T-helper 17 cell (primary cell): ENCODE results near the gene ATMIN. TPM values are rescaled to one million over a fixed set of nuclear protein-coding genes. Genes with fewer than 3 reads are reported as not detected.

ENCODE experiments used
- ATAC-seq: fragments of 150-1000 bp; cut with Tn5 transposase; 2 replicates; pipeline ENCODE4 v1.10.0; 2021; ENCODE audit warnings: mild to moderate bottlenecking, moderate library complexity
- DNase-seq, 3 donors: peaks; one replicate each; pipeline versions ENCODE4 v3.0.0 to v3.0.0-alpha.2; 2020 to 2021
- H3K9me3 ChIP-seq: one replicate; pipeline ENCODE4 v1.7.0; 2013; ENCODE audit warnings: low read length, mild to moderate bottlenecking; ENCODE audit not compliant: control insufficient read depth, poor library complexity, severe bottlenecking
- H3K27ac Mint-ChIP-seq: one replicate; pipeline ENCODE4 v1.8.0; 2022; ENCODE audit warnings: mild to moderate bottlenecking, moderate library complexity, mixed read lengths
- H3K27me3 Mint-ChIP-seq: one replicate; pipeline ENCODE4 v1.8.0; 2022; ENCODE audit warnings: mixed read lengths
- H3K36me3 Mint-ChIP-seq: one replicate; pipeline ENCODE4 v1.8.0; 2022; ENCODE audit warnings: low read depth, mixed read lengths
- H3K4me1 Mint-ChIP-seq: one replicate; pipeline ENCODE4 v1.8.0; 2022; ENCODE audit warnings: mild to moderate bottlenecking, mixed read lengths
- H3K4me3 Mint-ChIP-seq: one replicate; pipeline ENCODE4 v1.8.0; 2022; ENCODE audit warnings: mild to moderate bottlenecking, moderate library complexity, mixed read lengths
- total RNA-seq, 4 donors: library from RNA in 2 of 4; stranded (reverse) in 2 of 4; gene quantifications; one replicate each; pipeline ENCODE4 v1.2.3 and lab custom pipeline; 2022 to 2026

ATMIN gene
- total RNA-seq, 2 donors from 2014 or later, result 31.3 to 31.5 TPM

DNA sequence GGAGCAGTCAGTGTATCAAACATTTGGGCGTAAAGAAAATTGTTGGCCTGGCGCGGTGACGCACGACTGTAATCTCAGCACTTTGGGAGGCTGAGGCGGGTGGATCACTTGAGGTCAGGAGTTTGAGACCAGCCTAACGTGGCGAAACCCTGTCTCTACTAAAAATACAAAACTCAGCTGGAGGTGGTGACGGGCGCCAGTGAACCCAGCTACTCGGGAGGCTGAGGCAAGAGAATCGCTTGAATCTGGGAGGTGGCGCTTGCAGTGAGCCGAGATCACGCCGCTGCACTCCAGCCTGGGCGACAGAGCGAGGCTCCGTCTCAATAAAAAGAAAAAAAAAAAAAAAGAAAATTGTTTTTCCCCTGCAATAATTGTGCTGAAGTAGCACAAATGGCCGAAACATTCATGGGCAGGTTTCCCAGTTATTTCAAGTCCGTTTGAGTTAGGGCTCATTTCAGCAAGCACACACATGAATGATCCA, 59.2 kb downstream of the ATMIN start:
- H3K27ac Mint-ChIP-seq, result no peak overlapping the region
- ATAC-seq (no peak), DNase-seq (no peak)
- peaks cover under 1% of the 10 kb centered on the region for H3K36me3 Mint-ChIP-seq
- H3K27me3 Mint-ChIP-seq, result no peaks in the 10 kb centered on the region
- peaks cover 5% of the 10 kb centered on the region for H3K4me1 Mint-ChIP-seq
- H3K4me3 Mint-ChIP-seq, result peak overlapping the region; percentile 89
- H3K9me3 ChIP-seq, result no peaks in the 10 kb centered on the region

DNA sequence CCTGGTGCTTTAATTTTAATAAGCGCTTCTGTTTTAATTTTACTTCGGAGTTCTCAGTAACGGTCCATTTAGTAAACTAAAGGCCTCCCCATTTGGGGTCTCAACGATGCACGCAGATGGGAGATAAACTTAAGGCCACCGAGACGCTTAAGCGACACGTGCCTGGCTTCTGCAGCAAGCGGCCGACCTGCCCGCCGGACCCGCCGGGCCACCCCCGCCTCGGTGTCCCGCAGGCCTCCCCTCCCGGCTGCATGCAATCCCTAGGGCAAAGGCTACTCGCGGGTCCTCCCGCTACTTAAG, 60.0 kb downstream of the ATMIN start:
- DNase-seq, result no peak
- Mint-ChIP-seq H3K27ac (no peak overlapping the region), H3K4me1 (peaks cover 5% of the 10 kb centered on the region), H3K27me3 (no peaks in the 10 kb centered on the region), H3K36me3 (no peaks in the 10 kb centered on the region), H3K4me3 (peak overlapping the region; percentile 89)
- H3K9me3 ChIP-seq, result no peaks in the 10 kb centered on the region
- no peak for ATAC-seq

- Mint-ChIP-seq H3K27ac (no peak within 1 kb of the TSS), H3K4me1 (peaks cover 5% of the 10 kb centered on the region)
- DNase-seq, result peak; percentile 97 to 99 (median 99)
Observed at GRCh38 chr16:81095953-81096714, 60.5 kb downstream of the ATMIN start, which contains the start of gene GCSH. TSS of gene GCSH (minus strand) at chr16:81096395. CDS start at chr16:81096278, 117 bp downstream.

GRCh38 chr16:81096715-81097208, 61.1 kb downstream of the ATMIN start:
- DNase-seq (no peak), ATAC-seq (no peak)
- Mint-ChIP-seq H3K36me3 (no peaks in the 10 kb centered on the region), H3K27me3 (no peaks in the 10 kb centered on the region), H3K27ac (no peak overlapping the region), H3K4me3 (peak overlapping the region; percentile 66), H3K4me1 (peaks cover 5% of the 10 kb centered on the region)
- H3K9me3 ChIP-seq, result no peaks in the 10 kb centered on the region

More at GRCh38 chr16:81095953-81096714, 60.5 kb downstream of the ATMIN start, which contains the start of gene GCSH:
- no peaks in the 10 kb centered on the region for H3K9me3 ChIP-seq
- peak within 1 kb of the TSS; percentile 89 for H3K4me3 Mint-ChIP-seq
- peak; percentile 98 for ATAC-seq
- H3K27me3 Mint-ChIP-seq, result no peaks in the 10 kb centered on the region
- no peaks in the 10 kb centered on the region for H3K36me3 Mint-ChIP-seq

Other genes starting within 250 kb of the ATMIN start
- gene CDYL2, start 231.2 kb upstream of the ATMIN start, total RNA-seq, result 10 to 100 TPM; 17.0 to 28.3 TPM
- 10 to 100 TPM; 78.3 to 86.6 TPM for gene CMC2, start 29.0 kb upstream of the ATMIN start, total RNA-seq
- gene CENPN, start 28.6 kb upstream of the ATMIN start, total RNA-seq, result 10 to 100 TPM in 1 of 2 donors, 1 to 10 TPM in 1; 8.8 to 14.8 TPM
- under 1 TPM in 1 of 2 donors, not detected in 1; 0.37 TPM for gene C16orf46, start 41.4 kb downstream of the ATMIN start, total RNA-seq
- 1 to 10 TPM; 1.7 to 2.2 TPM for gene GCSH, start 60.6 kb downstream of the ATMIN start, total RNA-seq
- not detected for gene BCO1, start 202.8 kb downstream of the ATMIN start, total RNA-seq